Uterus (tissue), 2 donors: ENCODE data around the gene MDM4.

ENCODE experiments used
- CTCF ChIP-seq, 4 experiments: fragments of 200-600 bp in 2 of 4; fragments of 450-650 bp in 2 of 4; sonication (generic) in 2 of 4; IDR thresholded peaks; one replicate each; pipeline ENCODE4 v1.5.1; 2016 to 2019; ENCODE audit warnings: antibody characterized with exemption in 4 of 4, mild to moderate bottlenecking in 2 of 4, moderate library complexity in 1 of 4
- POLR2A ChIP-seq, 2 donors: fragments of 450-650 bp; IDR thresholded peaks; one replicate each; pipeline ENCODE4 v1.6.1; 2016; ENCODE audit warnings: antibody characterized with exemption in 2 of 2, mild to moderate bottlenecking in 1 of 2, moderate library complexity in 1 of 2

GRCh38 chr1:204563780-204564179, 47.6 kb downstream of the MDM4 start:
- TF ChIP-seq POLR2A (IDR thresholded peaks at IDR 0.05): no peak
- no peak for TF ChIP-seq CTCF (IDR thresholded peaks at IDR 0.05)
